Type B pancreatic cell (in vitro differentiated cells): Measurements from ENCODE around the gene LRAT. TPM values are rescaled to one million over a fixed set of nuclear protein-coding genes. Genes with fewer than 3 reads are reported as not detected.
"Not testable (repeated sequence)": the region's sequence is repeated elsewhere in the genome, so short reads cannot be mapped to it uniquely, and the experiment has no call there.

Source experiments
- DNase-seq: peaks from one replicate; pipeline ENCODE4 v3.0.0; 2021; ENCODE audit warnings: mixed read lengths; ENCODE audit not compliant: unreplicated experiment; ENCODE audit errors: extremely low spot score
- H3K27ac Mint-ChIP-seq: 2 replicates; pipeline ENCODE4 v1.8.0; 2021; ENCODE audit warnings: mild to moderate bottlenecking, mixed read lengths
- H3K27me3 Mint-ChIP-seq: 2 replicates; pipeline ENCODE4 v1.8.0; 2021; ENCODE audit warnings: mixed read lengths
- H3K36me3 Mint-ChIP-seq: 2 replicates; pipeline ENCODE4 v1.8.0; 2021; ENCODE audit warnings: mixed read lengths
- H3K4me1 Mint-ChIP-seq: one replicate; pipeline ENCODE4 v1.8.0; 2021; ENCODE audit warnings: mixed read lengths; ENCODE audit not compliant: unreplicated experiment
- H3K4me3 Mint-ChIP-seq: 2 replicates; pipeline ENCODE4 v1.8.0; 2021; ENCODE audit warnings: mild to moderate bottlenecking, mixed read lengths
- H3K9me3 Mint-ChIP-seq: 2 replicates; pipeline ENCODE4 v1.8.0; 2021; ENCODE audit warnings: mixed read lengths
- total RNA-seq: library from RNA; stranded (reverse); gene quantifications from 2 replicates; pipeline ENCODE4 v1.2.1, GENCODE V29; 2021; ENCODE audit warnings: low replicate concordance
- TF ChIP-seq, protein P1 (sequence below): fragments of 200-600 bp; sonication (generic); conservative IDR thresholded peaks from 2 replicates; pipeline ENCODE4 v1.5.0; 2021; ENCODE audit warnings: antibody characterized with exemption, mild to moderate bottlenecking

LRAT gene
- total RNA-seq, 1 donor from 2014 or later = 7.4 TPM

DNA sequence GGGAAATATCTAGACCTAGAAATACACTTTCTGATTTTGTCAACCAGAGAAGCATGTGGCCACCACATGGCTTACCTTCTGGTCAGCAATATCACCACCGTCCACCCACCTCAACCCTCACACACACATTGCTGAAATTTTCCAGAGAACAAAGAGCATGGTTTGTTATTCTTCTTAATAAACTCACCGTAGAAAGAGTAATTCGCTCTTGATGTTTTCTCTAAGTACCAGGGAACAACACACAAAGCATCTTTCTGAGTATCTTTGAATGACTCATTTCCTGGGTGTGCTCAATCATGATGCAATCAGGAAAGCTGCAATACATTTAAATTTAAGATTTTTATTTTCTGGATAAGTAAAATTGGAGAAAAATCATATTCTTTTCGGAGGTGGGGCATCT is 24.7 kb upstream of the LRAT start:
- TF ChIP-seq, protein P1, sequence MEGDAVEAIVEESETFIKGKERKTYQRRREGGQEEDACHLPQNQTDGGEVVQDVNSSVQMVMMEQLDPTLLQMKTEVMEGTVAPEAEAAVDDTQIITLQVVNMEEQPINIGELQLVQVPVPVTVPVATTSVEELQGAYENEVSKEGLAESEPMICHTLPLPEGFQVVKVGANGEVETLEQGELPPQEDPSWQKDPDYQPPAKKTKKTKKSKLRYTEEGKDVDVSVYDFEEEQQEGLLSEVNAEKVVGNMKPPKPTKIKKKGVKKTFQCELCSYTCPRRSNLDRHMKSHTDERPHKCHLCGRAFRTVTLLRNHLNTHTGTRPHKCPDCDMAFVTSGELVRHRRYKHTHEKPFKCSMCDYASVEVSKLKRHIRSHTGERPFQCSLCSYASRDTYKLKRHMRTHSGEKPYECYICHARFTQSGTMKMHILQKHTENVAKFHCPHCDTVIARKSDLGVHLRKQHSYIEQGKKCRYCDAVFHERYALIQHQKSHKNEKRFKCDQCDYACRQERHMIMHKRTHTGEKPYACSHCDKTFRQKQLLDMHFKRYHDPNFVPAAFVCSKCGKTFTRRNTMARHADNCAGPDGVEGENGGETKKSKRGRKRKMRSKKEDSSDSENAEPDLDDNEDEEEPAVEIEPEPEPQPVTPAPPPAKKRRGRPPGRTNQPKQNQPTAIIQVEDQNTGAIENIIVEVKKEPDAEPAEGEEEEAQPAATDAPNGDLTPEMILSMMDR = no peak
- peaks cover 13% of the 10 kb centered on the region for H3K27me3 Mint-ChIP-seq
- DNase-seq = no peak
- no peaks in the 10 kb centered on the region for H3K9me3 Mint-ChIP-seq
- H3K27ac Mint-ChIP-seq = no peak overlapping the region
- H3K4me3 Mint-ChIP-seq = no peak overlapping the region
- H3K36me3 Mint-ChIP-seq = no peaks in the 10 kb centered on the region
- no peaks in the 10 kb centered on the region for H3K4me1 Mint-ChIP-seq

DNA sequence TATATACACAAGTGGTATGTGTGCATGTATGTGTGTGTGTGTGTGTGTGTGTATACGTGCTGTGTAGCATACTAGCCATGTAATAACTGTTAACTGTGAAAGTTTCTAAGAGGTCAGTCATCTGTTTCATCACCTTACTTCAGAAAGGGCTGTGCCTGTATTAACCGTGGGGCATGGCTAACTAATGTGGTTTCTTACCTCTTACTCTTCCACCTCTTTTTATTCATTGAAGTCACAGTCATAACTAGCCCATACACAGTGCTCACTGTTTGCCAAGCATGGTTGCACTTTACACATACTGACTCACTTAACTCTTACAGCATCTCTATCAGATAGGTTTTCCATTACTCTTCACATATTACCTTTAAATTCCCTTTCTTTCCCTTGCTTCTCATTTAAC is 23.7 kb upstream of the LRAT start:
- no peak overlapping the region for H3K4me3 Mint-ChIP-seq
- no peak for DNase-seq
- no peaks in the 10 kb centered on the region for H3K36me3 Mint-ChIP-seq
- no peak overlapping the region for H3K27ac Mint-ChIP-seq
- no peaks in the 10 kb centered on the region for H3K9me3 Mint-ChIP-seq
- peaks cover 13% of the 10 kb centered on the region for H3K27me3 Mint-ChIP-seq
- no peaks in the 10 kb centered on the region for H3K4me1 Mint-ChIP-seq
- TF ChIP-seq, protein P1 = no peak

DNA sequence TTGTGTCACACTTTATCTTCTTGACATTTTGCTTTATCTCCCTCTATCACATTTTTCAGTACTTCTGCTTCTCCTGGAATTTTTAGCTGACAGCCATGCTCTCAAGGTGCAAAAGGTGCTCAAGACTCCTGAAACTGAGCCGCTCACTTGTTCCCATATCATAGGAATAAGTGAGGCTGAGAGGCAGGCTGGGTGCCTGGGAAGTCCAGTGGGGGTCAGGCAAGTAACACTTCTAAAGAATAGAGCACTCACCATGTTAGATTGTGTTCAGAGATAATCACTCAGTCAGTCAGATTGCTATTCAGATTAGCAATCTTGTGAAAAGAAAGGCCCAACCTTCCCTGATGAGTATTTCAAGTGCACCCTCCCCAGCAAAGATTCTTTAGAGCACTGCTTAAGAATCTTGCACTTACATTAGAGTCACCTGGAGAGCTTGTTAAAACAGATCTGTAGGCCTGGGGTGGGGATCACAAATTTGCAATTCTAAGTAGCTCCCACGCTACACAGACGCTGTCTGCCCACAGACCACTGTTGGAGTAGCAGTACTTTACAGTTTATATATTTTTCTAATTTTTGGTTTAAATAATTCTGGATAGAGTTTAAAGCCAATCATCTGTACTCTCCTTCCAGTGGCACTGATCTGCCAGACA is 23.1 kb upstream of the LRAT start:
- H3K9me3 Mint-ChIP-seq = no peaks in the 10 kb centered on the region

DNA sequence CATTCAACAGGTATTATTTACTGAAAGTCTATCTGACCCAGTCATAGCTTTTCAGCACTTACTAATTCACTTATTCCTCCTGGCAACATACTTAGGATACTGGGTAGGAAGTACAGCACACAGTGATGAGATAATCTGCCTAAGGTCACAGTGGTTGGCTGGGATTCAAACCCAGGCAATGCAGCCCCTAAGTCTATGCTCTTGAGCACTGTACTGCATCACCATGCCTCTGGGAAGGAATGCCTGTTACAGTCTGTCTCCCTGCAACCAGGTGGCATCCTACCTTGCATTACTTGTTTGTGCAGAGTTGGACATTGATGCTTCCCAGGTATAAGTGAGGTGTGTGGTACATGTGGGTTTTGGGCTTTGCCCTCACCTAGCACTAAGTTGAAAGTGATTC is 21.5 kb upstream of the LRAT start:
- Mint-ChIP-seq H3K4me3 (no peak overlapping the region), H3K9me3 (no peaks in the 10 kb centered on the region), H3K4me1 (no peaks in the 10 kb centered on the region), H3K27me3 (peaks cover 4% of the 10 kb centered on the region), H3K27ac (no peak overlapping the region), H3K36me3 (no peaks in the 10 kb centered on the region)
- TF ChIP-seq, protein P1 = no peak
- no peak for DNase-seq

More for the DNA sequence above, 23.1 kb upstream of the LRAT start:
- H3K36me3 Mint-ChIP-seq = no peaks in the 10 kb centered on the region
- DNase-seq = no peak
- H3K4me1 Mint-ChIP-seq = no peaks in the 10 kb centered on the region
- H3K27me3 Mint-ChIP-seq = peaks cover 12% of the 10 kb centered on the region
- no peak overlapping the region for H3K27ac Mint-ChIP-seq
- TF ChIP-seq, protein P1 = no peak
- H3K4me3 Mint-ChIP-seq = no peak overlapping the region

DNA sequence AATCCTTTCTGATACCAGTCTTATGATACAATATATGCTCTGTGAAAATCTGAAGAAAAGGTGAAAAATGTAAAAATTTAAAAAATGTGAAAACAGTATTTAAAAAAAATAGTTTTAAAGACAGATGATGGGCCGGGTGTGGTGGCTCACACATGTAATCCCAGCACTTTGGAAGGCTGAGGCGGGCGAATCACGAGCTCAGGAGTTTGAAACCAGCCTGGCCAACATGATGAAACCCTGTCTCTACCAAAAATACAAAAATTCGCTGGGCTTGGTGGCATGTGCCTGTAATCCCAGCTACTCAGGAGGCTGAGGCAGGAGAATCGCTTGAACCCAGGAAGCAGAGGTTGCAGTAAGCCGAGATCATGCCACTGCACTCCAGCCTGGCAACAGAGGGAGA is 20.2 kb upstream of the LRAT start:
- not testable (repeated sequence) for H3K27ac Mint-ChIP-seq, DNase-seq, H3K4me3 Mint-ChIP-seq, H3K4me1 Mint-ChIP-seq, H3K9me3 Mint-ChIP-seq, H3K27me3 Mint-ChIP-seq, H3K36me3 Mint-ChIP-seq

DNA sequence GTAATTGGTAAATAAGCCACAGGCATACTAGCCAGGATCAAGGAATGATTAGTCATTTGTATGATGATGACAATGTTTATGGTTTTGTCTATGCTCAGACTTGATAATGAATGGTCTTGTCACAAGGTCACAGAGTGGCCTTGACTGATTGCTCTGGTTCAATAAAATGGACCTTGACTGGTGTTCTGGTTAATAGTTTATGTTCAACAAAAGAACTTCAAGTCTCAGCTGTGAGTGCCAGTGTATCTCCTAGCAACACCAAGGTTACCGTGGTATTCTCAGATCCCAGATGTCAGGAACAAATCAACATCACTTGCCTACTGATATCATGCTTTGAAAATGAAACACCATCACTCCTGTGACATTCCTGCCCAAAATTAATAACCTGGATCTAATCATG is 16.3 kb upstream of the LRAT start:
- no peak overlapping the region for H3K4me3 Mint-ChIP-seq
- H3K9me3 Mint-ChIP-seq = no peaks in the 10 kb centered on the region
- no peaks in the 10 kb centered on the region for H3K36me3 Mint-ChIP-seq
- TF ChIP-seq, protein P1 = no peak
- H3K4me1 Mint-ChIP-seq = no peaks in the 10 kb centered on the region
- no peak for DNase-seq
- H3K27ac Mint-ChIP-seq = no peak overlapping the region
- H3K27me3 Mint-ChIP-seq = peaks cover under 1% of the 10 kb centered on the region
